ENCODE data around the gene CTTN.
A peak's percentile ranks its signal among the peaks of the same experiment; 100 is the strongest.

Gene CTTN

DNA sequence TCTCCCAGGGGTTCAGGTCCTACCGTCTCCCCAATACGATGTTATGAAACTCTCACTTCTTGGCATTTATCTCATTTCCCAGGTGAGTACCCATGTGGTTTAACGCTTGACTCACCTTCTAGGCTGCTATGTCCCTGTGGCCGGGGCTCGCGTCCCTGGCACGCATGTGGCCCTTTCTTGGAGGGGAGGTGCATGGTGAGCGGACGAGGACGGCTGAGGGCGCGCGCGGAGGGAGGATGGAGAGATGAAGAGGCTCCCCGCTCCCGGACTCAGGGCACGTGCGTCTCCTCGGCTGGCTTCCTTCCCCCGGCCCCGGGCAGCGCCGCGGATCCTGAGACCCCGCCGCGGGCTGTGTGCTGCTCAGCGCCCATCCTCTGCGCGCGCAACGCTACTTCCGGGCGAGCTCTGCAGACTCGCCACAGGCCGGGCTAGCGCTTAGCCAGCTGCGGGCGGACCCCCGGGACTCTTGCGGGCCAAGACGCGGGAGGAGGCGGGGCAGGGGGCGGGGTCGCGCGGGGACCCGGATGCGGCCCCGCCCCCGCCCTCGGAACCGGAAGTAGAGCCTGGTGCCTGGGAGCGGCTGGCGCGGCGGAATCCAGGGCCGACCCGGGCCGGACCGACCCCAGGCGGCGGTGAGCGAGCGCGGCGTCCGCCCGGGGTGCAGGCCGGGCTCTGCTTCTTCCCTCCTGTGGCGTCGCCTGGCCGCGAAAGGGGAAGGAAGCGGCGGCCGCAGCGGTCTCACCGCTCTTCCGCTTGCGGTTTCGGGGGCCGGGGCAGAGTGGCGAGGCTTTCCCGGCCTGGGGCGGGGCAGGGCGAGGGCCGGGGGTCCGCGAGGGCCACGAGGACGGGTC lies at the start of gene CTTN:
TSS of gene CTTN (plus strand) at position 547 of the 851 bp plus-strand sequence. CDS start 8,769 bp downstream, outside the sequence.
- DNase-seq, result peak; percentile 75

DNA sequence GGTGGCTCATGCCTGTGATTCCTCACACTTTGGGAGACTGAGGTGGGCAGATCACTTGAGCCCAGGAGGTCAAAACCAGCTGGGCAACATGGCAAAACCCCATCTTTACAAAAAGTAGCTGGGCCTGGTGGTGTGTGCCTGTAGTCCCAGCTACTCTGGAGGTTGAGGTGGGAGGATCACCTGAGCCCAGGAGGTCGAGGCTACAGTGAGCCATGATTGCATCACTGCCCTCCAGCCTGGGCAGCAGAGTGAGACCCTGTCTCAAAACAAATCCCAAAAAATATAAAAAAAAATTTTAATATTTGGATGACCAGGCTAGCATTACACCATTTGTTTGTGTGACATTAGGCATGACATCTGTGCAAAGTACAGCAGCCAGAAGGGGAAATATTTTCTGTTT lies 49.7 kb upstream of the CTTN start:
- no peak for DNase-seq

DNA sequence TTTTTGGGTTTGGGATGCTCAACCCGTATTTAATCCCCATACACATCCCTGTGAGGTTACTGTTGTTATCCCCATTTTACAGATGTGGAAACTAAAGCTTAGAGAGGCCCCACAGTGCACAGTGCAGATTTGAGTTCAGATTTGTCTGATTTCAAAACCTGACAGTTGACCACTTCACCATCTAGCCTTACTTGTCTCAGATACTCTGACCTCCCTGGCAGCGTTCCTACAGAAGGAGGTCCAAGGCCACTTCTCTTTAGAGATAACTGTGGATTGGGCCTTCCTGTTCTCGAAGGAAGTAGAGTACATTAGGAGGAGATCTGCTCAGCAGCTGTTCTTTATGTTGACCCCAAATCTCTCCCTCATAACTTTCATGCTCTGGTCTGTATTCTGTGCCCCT lies 46.7 kb upstream of the CTTN start:
- no peak for DNase-seq

DNA sequence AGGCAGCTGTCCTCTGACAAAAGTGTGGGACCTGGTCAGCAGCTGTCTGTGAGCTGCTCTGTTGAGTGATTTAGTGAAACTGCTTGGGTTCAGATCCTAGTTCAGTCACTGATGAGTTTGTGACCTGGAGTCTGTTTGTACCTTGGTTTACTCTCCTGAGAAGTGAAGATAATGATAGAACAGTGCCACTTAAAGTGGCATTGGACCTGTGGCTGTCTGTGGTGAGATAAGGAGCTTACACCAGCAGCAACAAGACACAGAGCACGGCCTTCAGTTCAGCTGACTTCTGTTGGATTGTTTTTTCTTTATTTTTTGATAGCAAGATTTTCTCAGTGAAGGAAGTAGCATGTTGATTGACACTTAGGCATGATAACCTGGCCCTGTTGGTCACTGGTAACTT lies 46.2 kb upstream of the CTTN start:
- no peak for DNase-seq

DNA sequence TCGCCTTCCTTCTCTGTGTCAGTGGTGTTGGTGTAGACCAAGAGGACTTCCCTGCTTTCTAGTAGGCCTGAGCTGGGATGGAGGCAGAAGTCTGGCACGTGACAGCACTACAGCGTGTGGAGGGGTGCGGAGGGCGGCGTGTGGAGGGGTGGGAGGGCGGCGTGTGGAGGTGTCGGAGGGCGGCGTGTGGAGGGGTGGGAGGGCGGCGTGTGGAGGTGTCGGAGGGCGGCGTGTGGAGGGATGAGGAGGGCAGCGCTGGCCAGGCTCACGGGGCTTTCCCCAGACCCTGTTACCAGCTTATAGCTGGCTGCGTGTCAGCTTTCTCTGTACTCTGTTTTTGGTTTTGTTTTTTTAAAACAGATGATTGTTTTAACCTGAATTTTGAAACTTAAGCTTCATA lies 45.7 kb upstream of the CTTN start:
- no peak for DNase-seq

DNA sequence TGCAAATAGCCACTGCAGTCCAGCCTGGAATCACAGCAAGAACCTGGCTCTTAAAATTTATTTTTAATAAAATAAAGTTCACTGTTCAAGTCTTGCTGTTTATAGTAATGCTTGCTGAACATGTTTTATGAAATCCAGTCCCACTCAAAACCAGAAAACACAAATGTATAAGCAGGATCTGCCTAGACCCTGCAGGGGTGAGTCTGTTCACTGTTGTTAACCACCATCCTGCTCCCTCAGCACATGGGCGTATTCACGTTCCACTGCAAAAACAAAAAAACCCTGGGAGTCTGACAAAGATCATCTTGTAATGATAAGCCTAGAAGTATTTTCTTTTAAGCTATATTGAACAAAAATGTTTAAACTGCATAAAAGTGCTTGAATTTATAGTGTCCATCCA lies 45.0 kb upstream of the CTTN start:
- no peak for DNase-seq

DNA sequence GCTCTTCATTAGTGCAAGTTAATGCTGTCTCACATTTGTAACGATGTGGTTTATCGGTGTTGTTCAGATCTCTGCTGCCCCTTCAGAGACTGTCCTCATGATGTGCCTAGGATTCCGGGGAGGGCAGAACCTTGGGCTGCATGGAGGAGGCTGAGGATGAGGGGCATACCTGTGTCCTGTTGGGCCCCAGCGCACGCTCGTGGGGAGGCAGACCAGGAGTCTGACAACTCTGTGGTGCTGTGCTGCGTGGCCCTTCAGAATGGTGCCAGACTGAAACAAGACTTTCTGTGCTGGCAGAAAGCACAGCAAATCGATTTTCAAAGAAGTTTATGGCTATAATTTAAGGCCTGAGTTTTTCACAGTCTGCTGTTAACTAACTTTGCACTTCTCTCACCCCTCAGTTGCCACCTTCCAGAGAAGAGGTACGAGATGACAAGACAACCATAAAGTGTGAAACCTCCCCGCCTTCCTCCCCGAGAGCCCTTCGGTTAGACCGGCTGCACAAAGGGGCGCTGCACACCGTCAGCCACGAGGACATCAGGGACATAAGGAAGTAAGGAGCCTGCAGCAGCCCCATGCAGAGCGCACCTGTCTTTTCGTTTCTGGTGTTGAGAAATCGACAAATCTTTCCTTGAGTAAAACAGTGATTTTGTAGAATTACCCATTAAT lies 44.3 kb upstream of the CTTN start:
- no peak for DNase-seq

DNA sequence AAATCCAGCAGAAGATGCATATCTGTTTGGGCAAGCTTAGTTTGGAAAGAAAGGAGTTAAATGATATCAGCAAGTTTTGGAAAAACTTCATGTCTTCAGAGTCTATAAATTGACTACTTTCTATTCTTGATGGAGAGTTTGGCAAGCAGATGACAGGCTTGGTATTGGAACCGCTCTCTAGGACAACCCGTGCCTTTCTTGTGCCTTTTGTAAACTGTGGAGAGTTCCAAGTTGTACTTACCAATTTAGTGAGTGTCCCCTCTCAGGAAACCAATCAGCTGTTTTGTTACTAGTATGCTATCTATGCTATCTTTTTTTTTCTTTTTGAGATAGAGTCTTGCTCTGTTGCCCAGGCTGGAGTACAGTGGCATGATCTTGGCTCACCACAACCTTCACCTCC lies 43.7 kb upstream of the CTTN start:
- DNase-seq, result no peak

DNA sequence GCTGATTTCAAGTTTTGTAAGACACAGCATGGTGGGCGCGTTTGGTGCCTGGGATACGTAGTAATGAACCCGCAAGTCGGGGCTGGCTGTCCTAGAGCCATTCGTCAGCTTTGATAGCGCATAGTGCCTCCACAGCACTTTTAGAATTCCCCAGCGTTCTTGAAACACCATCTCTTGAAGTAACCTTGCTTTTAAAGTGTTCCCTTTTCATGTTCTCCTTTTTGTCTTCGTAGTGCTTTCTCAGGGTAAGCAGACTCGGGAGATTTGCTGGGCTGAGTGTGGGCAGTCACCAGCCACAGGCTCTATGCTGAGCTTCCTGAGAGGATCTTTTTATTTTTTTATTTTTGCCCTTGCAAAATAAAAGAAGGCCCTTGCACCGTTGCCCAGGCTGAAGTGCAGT lies 39.6 kb upstream of the CTTN start:
- DNase-seq, result no peak

DNA sequence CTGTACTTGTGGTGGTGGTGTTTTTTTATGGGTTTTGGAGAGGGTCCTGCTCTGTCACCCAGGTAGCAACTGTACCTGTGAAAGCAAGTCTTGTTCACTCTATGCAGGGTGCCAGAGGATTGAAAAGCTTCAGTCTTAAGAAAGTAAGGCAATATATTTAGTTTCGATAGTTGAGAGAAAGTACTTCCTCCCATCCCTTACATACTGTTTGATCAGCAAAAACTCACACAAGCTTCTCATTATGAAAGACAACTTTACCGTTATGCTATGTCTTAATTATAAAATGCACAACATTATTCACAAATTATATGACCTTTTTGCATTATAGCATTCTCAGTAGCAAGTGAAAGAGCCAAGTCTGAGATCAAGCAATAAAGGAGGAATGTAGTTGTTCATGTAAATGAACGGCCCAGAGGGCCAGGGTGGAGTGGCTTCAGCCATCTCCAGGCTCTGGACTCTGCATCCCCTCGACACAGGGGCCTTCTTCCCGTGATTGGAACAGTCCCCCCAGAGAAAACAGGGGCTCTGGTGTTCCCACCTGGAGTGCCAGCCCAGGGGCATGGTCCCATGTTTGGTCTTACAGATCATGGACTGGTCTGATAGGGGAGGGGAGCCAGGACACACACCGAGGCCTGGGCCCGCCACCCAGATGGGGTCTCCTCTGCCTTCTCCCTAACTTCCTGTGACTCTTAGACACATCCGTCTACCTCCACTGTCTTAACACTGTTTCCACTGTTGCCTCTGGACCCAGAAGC lies 38.7 kb upstream of the CTTN start:
- DNase-seq, result no peak

DNA sequence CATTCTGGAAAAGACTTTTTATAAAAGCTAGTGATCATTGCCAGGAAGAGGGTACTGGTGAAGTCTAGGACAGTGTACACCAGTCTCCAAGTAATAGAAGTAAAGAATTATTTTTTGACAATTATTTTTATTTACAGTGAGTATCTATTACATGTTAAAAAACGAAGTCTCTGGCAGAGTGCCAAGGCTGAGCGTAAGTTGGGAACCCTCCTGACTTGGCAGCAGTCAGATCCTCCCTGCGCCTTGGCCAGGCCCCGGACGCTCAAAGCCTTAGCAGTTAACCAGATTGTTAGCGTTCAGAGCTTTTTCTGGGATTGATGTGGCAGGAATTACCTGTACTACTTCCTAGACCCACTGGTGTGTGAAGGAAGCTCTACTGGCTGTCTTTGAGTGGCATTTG lies 38.1 kb upstream of the CTTN start:
- DNase-seq, result no peak

DNA sequence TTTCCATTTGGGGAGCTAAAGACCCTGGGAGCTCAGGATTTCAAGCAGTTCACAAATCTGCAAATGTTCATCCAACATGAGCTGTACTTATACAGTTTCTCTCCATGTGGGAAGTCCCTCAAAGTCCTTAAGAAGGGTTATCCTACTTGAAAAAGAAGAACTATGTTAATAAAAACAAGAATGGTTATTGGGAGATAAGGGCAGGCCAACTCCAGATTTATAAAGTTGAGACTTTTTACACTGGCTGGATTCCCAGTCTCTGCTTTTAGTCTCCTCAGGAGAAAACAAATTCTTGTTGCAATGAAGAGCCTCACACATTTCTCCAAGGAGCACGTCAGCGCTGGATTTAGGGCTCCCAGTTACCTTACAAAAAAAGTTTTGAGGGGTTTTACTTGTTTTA lies 34.2 kb upstream of the CTTN start:
- DNase-seq, result no peak

DNA sequence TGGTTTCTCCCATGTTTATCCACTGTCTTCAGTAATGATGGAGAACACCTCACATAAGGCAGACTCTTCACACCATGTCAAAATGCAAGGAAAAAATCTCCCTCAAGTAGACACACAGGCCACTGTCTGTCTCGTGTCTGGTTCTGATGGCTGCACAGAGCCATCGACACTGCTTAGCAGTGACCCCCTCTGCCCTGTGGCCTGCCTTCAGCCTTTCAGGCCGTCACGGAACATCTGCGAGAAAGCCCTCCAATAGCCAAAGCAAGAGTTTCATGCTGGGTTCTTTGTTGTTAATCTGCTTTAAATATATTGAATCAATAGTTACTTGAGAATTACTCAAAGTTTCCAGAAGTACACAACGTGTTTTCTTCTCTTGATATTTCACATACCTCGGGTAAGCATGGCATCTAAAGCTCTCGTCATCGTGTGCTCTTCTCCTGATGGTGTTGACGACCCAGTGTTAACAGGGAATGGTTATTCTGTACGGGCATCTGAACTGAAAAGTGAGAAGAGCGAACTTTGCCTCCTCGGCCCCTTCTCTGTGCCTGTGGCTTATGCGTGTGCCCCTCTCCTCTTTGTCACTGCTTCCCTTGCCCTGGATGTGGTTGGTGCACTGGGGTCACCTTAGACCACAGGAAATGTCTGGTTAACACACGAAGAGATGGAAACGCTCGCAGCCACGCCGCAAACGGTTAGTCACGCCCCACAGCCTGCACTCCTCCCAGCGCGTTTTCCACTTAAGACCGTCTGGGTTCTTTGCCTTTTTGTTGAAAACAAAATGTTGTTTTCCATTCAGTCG lies 33.4 kb upstream of the CTTN start:
- DNase-seq, result peak; percentile 86

DNA sequence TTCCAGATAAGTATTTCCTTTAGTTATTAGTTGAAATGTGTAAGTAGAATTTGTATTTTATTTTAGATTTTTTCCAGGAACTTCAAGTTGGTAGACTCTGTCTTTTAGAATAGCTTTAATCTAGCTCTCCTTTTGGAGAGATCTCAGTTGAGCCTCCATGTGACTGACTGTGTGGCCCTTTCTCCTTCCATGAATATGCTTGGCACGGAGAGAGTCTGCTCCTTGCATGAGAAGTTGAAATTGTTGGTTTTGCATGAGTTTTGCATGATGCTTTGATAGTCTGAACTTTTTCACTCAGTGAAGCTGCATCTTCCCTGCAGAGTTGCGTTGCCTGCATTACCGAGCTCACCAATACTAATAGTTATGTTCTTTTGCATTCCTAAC lies 32.8 kb upstream of the CTTN start:
- no peak for DNase-seq

DNA sequence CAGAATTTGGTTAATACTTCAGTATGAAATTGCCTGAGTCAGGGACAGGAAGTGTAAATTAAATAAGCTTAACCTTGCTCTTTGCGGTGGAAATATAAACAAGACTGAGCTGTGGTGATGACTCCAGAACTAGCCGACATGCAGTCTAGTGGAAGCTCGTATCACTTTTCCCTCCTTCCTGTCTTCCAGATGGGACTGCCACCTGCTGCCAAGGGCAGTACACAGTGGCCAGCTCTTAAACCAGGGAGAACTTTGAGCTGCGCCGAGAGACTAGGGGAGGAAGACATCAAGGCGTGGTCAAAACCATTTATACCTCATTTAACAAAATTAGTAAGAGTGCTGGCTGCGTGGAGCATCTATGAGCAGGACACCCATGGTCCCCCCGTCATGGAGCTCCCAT lies 31.3 kb upstream of the CTTN start:
- no peak for DNase-seq

DNA sequence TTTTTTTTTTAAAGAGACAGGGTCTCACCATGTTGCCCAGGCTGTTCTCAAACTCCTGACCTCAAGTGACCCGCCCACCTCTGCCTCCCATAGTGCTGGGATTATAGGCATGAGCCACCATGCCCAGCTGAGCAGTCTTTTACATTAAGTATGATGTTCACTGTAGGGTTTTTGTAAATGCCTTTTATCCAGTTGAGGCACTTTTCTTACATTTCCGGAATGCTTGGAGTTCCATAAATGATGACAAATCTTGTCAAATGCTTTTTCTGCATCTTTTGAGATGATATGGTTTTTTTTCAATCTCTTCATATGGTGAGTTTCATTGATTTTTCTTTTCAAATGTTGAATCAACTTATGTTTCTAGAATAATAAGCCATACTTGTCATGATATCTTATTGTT lies 29.4 kb upstream of the CTTN start:
- DNase-seq, result no peak

DNA sequence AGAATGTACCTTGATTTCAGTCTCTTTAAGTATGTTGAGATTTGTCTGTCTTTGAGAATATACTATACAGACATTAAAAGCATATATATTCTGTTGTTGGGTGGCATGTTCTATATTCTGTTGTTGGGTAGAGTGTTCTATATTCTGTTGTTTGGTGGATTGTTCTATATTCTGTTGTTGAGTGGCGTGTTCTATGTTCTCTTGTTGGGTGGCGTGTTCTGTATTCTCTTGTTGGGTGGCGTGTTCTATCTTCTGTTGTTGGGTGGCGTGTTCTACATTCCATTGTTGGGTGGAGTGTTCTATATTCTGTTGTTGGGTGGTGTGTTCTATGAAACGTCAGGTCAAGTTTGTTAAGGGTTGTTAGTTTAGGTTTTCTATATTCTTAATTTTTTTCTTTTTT lies 27.1 kb upstream of the CTTN start:
- DNase-seq, result no peak

DNA sequence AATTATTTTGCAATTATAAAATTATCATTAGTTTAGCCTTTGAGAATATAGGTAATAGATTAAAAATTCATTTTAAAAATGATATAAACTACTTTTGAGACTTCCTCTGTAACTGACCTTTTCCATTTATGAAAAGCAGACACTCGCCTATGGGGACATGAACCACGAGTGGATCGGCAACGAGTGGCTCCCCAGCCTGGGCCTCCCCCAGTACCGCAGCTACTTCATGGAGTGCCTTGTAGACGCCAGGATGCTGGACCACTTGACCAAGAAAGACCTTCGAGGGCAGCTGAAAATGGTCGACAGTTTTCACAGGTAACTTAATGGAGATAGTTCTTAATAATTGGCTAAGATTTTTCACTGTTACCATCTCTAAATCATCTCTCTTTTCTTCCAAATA lies 26.3 kb upstream of the CTTN start:
- DNase-seq, result no peak

DNA sequence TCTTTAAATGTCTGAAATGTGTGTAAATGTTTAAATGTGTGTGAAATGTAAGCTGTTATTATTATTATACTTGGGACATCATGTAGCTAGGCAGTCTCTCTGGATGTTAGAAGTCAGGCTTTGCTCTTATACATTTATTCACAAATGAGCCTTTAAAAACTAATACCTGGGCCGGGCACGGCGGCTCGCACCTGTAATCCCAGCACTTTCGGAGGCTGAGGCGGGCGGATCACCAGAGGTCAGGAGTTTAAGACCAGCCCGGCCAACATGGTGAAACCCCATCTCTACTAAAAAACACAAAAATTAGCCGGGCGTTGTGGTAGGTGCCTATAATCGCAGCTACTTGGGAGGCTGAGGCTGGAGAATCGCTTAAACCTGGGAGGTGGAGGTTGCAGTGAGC lies 21.7 kb upstream of the CTTN start:
- DNase-seq, result no peak

DNA sequence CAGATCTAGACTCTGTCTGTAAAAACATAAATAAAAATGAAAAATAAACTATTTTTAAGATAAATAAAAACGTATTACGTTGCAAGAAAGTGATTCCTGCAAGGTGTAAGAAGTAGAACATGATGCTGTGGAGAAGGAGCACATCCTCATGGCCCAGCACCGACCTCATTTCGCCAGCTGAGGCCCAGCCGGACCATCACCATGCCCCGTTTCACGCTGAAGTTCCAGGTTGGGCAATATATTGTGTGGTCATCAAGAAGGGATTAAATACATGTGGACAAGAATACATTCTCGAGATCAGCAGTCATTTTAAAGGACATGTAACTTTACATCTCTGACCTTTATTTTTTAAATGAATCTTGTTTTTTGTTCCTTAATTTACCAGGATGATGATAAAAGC lies 20.7 kb upstream of the CTTN start:
- no peak for DNase-seq

DNA sequence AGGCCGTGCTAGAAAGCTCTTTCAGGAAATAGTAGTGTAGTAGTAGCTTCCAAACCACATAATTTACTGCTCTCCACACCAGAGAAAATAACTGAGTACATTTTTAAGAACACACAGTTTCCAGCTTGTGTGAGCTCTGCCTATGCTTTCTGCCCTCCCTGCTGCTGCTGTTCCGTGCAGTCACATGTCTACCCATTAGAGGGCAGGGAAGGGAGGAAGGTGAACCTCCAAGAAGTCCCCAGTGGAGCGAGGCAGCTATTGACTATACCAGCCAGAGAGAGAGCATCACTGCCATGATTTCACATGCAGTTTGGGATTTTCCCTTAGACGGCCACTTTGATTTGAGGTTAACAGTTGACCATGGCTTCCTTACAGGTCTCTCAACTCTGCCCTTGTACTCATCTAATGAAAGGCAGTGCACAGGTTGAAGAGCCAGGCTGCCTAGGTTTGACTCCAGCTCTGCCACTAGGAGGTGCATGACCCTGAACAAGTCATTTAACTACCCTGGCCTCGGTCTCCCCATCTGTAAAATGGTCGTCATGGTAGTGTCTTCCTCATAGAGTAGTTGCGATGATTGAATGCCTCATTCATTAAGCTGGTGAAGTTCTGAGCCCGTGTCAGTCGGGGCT lies 19.7 kb upstream of the CTTN start:
- DNase-seq, result no peak

DNA sequence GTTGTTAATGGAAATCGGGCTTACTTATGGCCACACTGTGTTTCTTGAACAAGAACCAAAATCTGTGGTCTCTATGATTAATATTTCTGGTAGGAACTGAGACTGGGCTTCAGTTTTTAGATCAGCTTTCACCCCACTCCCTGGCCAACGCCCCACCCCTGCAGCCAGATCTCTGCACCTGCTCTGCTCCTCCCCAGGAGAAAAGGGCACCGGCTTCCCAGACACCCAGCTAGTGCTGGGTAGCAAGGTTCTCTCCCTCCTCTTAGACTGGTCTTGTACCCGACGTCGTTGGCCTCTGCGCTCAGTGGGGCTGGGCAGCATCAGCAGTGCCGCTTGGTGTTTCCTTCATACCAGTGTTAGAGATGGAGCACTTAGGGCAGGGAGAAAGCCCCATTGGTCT lies 17.0 kb upstream of the CTTN start:
- no peak for DNase-seq
